Keratinocyte (primary cell): ENCODE measurements around the gene MUC2. TPM values are rescaled to one million over a fixed set of nuclear protein-coding genes. Genes with fewer than 3 reads are reported as not detected.

Experiments used
- DNase-seq: peaks from one replicate; pipeline ENCODE4 v3.0.0-alpha.2; 2011; ENCODE audit warnings: low read depth, missing footprints, low spot score
- FAIRE-seq: peaks from 2 replicates; lab custom pipeline; 2011; peaks lifted over from hg19 to GRCh38; lab: Jason Lieb, UNC
- H2AFZ ChIP-seq: 2 replicates; pipeline ENCODE4 v1.6.0; 2012; ENCODE audit warnings: low read length, control low read depth, inconsistent platforms; ENCODE audit not compliant: control insufficient read depth
- H3K27ac ChIP-seq: 2 replicates; pipeline ENCODE4 v1.5.1; 2011; ENCODE audit warnings: low read length; ENCODE audit not compliant: control insufficient read depth, insufficient read depth
- H3K27me3 ChIP-seq: 3 replicates; pipeline ENCODE4 v1.6.0; 2011; ENCODE audit warnings: low read length; ENCODE audit not compliant: control insufficient read depth, insufficient read depth; ENCODE audit errors: extremely low read depth
- H3K36me3 ChIP-seq, 2 experiments: 2 replicates in 1 of 2; 3 replicates in 1 of 2; pipeline ENCODE4 v1.5.1; 2011; ENCODE audit warnings: low read length in 2 of 2, mild to moderate bottlenecking in 1 of 2; ENCODE audit not compliant: control insufficient read depth in 2 of 2, insufficient read depth in 2 of 2; ENCODE audit errors: extremely low read depth in 1 of 2
- H3K4me1 ChIP-seq: 3 replicates; pipeline ENCODE4 v1.5.1; 2011; ENCODE audit warnings: low read length; ENCODE audit not compliant: control insufficient read depth, insufficient read depth; ENCODE audit errors: extremely low read depth
- H3K4me2 ChIP-seq: 3 replicates; pipeline ENCODE4 v1.6.0; 2011; ENCODE audit warnings: low read depth, low read length; ENCODE audit not compliant: control insufficient read depth, insufficient read depth; ENCODE audit errors: extremely low read depth
- H3K4me3 ChIP-seq, 3 experiments: fragments of 200-600 bp in 1 of 3; sonication (generic) in 1 of 3; 2 replicates in 2 of 3; 3 replicates in 1 of 3; pipeline ENCODE4 v1.5.1; 2011 to 2016; ENCODE audit warnings: low read length in 3 of 3, mild to moderate bottlenecking in 3 of 3, control low read depth in 2 of 3, inconsistent platforms in 1 of 3, low read depth in 1 of 3, mixed read lengths in 1 of 3, mixed run types in 1 of 3, moderate library complexity in 1 of 3; ENCODE audit not compliant: control insufficient read depth in 2 of 3, insufficient read depth in 2 of 3; ENCODE audit errors: extremely low read depth in 1 of 3
- H3K79me2 ChIP-seq: 2 replicates; pipeline ENCODE4 v1.6.0; 2012; ENCODE audit warnings: low read length; ENCODE audit not compliant: control insufficient read depth, insufficient read depth
- H3K9ac ChIP-seq: 3 replicates; pipeline ENCODE4 v1.6.0; 2011; ENCODE audit warnings: low read length; ENCODE audit not compliant: control insufficient read depth, insufficient read depth; ENCODE audit errors: extremely low read depth
- H3K9me1 ChIP-seq: 3 replicates; pipeline ENCODE4 v1.6.0; 2011; ENCODE audit warnings: low read length; ENCODE audit not compliant: control insufficient read depth, insufficient read depth; ENCODE audit errors: extremely low read depth
- H3K9me3 ChIP-seq: 2 replicates; pipeline ENCODE4 v1.5.1; 2012; ENCODE audit warnings: low read depth, low read length; ENCODE audit not compliant: control insufficient read depth
- H4K20me1 ChIP-seq: 3 replicates; pipeline ENCODE4 v1.6.0; 2011; ENCODE audit warnings: low read length; ENCODE audit not compliant: control insufficient read depth, insufficient read depth; ENCODE audit errors: extremely low read depth
- CTCF ChIP-seq, 3 experiments: IDR thresholded peaks in 1 of 3; conservative IDR thresholded peaks in 1 of 3; optimal IDR thresholded peaks in 1 of 3; 2 replicates in 2 of 3; 3 replicates in 1 of 3; pipeline versions ENCODE3 to v1.5.1; 2011; ENCODE audit warnings: low read length in 3 of 3, mild to moderate bottlenecking in 3 of 3, moderate library complexity in 2 of 3, control low read depth in 1 of 3, inconsistent platforms in 1 of 3; ENCODE audit not compliant: insufficient read depth in 2 of 3; ENCODE audit errors: extremely low read depth in 1 of 3
- EZH2 ChIP-seq: IDR thresholded peaks from one replicate; pipeline ENCODE4 v1.6.1; 2012; ENCODE audit warnings: inconsistent platforms, mild to moderate bottlenecking, low read length, moderate library complexity
- dilution Hi-C: fragments of 300-500 bp; cut with MboI; formaldehyde crosslinking; loops from one replicate; pipeline ENCODE4 v1.7.0; 2020; ENCODE audit warnings: low sequenced_read_pairs; ENCODE audit not compliant: extremely low pct_ligation_motif_present
- polyA plus RNA-seq, 5 experiments: library from polyadenylated mRNA; depleted of rRNA in 3 of 5; stranded (reverse) in 3 of 5; stranded (forward) in 1 of 5; unstranded in 1 of 5; fragments of >200 nt; gene quantifications; 1 replicate in 1 of 5; 2 replicates in 3 of 5; 3 replicates in 1 of 5; pipeline versions ENCODE4 v1.2.1 to v1.2.3, GENCODE V29; 2011 to 2012; ENCODE audit warnings: missing spikeins in 2 of 5, low read depth in 1 of 5, low replicate concordance in 1 of 5

Gene MUC2
- polyA plus RNA-seq, 1 donor (not counting 4 experiments of a cell fraction or from before 2014, with no cell fraction given), result not detected

GRCh38 chr11:1055109-1055703 lies 19.5 kb upstream of the MUC2 start:
- no peak for FAIRE-seq
- dilution Hi-C loops, result no loop called here
- no peak overlapping the region for H3K9ac ChIP-seq

GRCh38 chr11:1055990-1056771 lies 18.5 kb upstream of the MUC2 start:
- TF ChIP-seq EZH2, result no peak
- TF ChIP-seq CTCF (optimal IDR thresholded peaks at IDR 0.05 in 1 of 3, IDR thresholded peaks at IDR 0.05 in 1 of 3, conservative IDR thresholded peaks at IDR 0.05 in 1 of 3; ENCODE audit: extremely low read depth in 1 of 3, insufficient read depth in 2 of 3, low read length in 3 of 3), result no peak
- dilution Hi-C loops, result no loop called here
- DNase-seq (no peak), FAIRE-seq (no peak)
- Histone ChIP-seq H4K20me1 (peaks cover 3% of the 10 kb centered on the region), H3K27me3 (peaks cover 4% of the 10 kb centered on the region), H3K27ac (no peak overlapping the region), H3K9me3 (no peaks in the 10 kb centered on the region), H3K4me1 (peaks cover 7% of the 10 kb centered on the region), H3K36me3 (no peaks in the 10 kb centered on the region), H3K9me1 (no peaks in the 10 kb centered on the region), H3K4me3 (no peak overlapping the region), H2AFZ (no peak overlapping the region), H3K4me2 (no peak overlapping the region), H3K79me2 (no peaks in the 10 kb centered on the region), H3K9ac (no peak overlapping the region)

More at GRCh38 chr11:1055109-1055703, 19.5 kb upstream of the MUC2 start:
- no peak overlapping the region for H3K4me2 ChIP-seq
- no peak for TF ChIP-seq CTCF (optimal IDR thresholded peaks at IDR 0.05 in 1 of 3, IDR thresholded peaks at IDR 0.05 in 1 of 3, conservative IDR thresholded peaks at IDR 0.05 in 1 of 3; ENCODE audit: extremely low read depth in 1 of 3, insufficient read depth in 2 of 3, low read length in 3 of 3)
- DNase-seq, result no peak
- no peak overlapping the region for H3K27ac ChIP-seq
- no peak overlapping the region for H2AFZ ChIP-seq
- H3K79me2 ChIP-seq, result no peaks in the 10 kb centered on the region
- no peaks in the 10 kb centered on the region for H3K9me1 ChIP-seq
- peaks cover 4% of the 10 kb centered on the region for H3K27me3 ChIP-seq
- H3K36me3 ChIP-seq, result no peaks in the 10 kb centered on the region
- H4K20me1 ChIP-seq, result peaks cover 3% of the 10 kb centered on the region
- no peaks in the 10 kb centered on the region for H3K9me3 ChIP-seq
- H3K4me1 ChIP-seq, result peaks cover 6% of the 10 kb centered on the region
- H3K4me3 ChIP-seq, result no peak overlapping the region
